NCI-H1694 treated with DMSO at 0.1 percent for 48 hours (cell line): ENCODE results near the gene FGFR1OP2.

Experiments
- DNase-seq: peaks from one replicate; lab custom pipeline; 2025; lab: John Stamatoyannopoulos, UW

FGFR1OP2 gene

DNA sequence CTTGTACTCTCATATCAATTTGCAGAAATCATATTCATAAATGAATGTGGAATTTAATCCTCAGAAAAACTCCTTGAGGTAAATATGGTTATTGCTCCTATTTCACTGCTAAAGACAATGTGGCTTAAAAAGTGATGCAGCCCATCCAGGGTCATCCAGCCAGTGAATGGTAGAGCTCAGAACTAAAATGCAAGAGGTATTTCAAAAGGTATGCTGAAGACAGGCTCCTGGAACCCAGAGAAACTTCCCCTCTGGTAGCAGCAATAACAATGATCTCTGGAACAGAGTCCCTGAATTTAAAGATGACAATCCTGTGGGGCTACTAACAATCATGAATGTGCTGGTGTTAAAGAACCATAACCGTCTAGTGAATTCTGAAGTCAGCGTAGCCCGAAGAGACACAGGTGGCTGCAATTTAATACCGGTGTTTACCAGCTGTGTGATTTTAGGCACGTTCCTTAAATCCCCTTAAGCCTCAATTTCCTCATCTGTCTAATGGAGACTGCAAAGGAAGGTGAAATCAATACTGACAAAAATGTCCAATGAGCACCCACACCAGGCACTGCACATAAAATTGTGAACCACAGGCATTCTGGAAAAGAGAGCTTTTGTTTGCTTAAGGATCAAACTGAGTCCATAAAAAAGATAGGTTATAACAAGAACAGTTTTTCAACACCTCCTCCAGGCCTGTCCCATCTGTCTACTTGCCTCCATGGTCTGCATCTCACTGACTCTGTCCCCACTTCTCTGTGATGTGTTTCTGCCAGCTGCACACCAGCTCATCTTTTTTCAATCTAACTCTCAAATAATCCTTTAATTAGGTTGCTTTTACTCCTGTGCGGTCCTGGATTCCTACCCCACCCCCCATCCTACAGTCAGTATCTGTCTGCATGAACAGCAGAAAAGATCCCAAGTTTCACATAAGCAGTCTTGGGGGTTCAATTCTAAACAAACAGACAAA lies 65.4 kb downstream of the FGFR1OP2 start:
- peak; percentile 61 for DNase-seq

DNA sequence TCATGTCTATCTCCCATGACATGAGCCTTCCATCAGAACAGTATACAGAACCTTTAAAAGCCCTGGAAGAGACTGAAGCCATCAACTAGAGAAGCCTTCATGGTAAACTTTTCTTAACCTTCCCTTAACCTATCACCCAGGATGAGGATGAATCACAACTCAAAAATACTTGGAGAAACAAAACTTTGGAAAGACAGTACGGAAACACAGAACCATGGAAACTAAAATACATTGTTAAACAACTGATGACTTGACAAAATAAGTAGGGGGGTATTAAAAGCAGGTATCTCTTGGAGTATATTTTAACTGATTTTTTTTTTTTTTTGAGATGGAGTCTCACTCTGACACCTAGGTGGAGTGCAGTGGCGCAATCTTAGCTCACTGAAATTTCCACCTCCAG lies 67.2 kb downstream of the FGFR1OP2 start:
- no peak for DNase-seq

DNA sequence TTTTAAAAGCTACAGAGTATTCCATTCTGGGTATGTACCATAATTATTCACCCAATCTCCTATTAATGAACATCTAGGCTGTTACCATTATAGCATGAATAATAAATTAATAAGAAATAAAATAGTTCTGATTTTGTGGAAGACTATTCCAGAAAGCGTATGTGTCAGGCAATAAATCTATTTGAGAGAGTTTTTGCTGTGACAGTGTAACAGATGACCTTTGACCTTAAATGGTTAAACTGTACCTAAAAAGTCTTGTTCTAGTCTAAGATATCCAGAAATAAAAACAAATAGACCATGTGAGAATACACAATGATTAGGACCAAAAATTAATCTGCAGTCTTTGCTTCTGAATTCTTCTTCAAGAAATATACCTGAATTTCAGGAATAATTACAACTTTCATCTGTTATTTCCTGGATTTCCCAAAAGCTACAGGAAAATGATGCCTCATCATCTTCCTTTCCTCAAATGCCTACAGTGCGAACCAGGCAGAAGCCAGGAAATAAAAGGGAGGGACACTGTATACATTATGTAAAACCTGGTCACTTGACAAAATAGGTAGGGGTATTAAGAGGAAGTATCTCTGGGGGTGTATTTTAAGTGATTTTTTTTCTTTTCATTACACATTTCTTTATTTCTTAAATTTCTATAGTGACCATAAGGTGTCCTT lies 68.7 kb downstream of the FGFR1OP2 start:
- DNase-seq: no peak

DNA sequence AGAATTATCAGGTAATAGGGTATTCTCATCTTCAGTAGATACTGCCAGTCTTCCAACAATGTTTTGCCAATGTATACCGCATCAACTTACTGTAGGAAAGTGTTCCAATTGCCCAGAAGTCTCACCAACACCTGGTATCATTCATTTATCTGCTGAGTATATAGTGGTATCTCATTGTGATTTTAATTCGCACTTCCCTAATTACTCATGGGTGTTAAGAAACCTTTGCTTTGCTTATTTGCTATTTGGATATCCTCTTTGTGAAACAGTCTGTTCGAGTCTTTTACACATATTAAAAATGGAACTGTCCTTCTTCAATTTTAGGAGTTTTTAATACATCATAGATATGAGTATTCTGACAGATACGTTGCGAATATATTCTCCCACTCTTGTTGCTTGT lies 69.8 kb downstream of the FGFR1OP2 start:
- no peak for DNase-seq

DNA sequence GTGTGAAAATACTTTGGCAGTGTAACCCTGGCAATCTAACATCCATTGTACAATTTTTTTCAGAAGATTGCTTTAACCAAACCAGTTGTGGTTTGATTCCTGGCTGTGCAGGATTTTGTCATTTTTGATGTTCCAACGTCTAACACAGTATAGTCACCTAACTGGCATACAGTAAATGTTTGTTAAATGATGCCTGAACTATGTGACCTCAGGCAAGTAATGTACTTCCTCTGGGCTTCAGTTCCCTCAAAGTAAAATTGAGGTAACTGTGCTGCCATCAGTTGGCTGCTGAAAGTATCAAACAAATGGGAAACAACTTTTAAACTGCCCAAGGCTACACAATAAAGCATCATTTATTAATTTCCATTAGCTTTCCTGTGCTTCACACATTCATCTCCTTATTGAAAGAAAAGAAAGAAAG lies 71.6 kb downstream of the FGFR1OP2 start:
- no peak for DNase-seq

DNA sequence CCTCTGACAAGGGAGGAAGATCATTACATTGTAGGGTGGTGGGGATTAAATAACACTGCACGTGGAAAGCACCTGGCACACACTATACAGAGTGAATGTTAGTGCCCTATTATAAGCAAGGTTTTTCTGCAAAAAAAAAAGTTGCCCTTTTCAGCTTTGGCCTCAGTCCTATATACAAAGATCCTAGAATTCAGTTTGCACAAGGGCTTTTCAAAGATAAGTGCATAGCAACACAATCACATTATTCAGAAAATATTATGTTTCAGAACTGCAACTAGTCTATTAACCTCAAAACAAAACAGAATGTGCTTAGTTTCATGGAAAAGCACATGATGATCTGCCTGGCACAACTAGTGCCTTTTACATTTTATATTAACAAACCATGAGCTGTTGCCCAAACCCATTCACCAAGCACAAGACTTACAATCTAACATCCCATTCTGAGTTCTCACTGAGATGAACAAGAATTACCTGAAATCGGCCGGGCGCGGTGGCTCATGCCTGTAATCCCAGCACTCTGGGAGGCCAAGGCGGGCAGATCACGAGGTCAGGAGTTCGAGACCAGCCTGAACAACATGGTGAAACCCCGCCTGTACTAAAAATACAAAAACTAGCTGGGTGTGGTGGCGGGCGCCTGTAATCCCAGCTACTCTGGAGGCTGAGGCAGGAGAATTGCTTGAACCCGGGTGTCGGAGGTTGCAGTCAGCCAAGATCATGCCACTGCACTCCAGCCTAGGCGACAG lies 74.1 kb downstream of the FGFR1OP2 start:
- no peak for DNase-seq

DNA sequence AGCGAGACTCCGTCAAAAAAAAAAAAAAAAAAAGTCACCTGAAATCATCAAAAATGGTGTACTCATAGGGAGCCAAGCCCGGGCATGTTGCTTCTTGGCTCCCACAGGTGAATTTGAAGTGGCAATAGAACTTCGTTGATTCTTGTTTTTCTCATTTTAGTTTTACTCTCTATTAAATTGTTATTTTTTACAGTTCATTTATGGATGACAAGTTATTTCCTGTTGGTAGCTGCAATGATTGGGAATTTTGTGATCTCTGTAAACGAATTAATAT lies 74.6 kb downstream of the FGFR1OP2 start:
- DNase-seq: no peak

DNA sequence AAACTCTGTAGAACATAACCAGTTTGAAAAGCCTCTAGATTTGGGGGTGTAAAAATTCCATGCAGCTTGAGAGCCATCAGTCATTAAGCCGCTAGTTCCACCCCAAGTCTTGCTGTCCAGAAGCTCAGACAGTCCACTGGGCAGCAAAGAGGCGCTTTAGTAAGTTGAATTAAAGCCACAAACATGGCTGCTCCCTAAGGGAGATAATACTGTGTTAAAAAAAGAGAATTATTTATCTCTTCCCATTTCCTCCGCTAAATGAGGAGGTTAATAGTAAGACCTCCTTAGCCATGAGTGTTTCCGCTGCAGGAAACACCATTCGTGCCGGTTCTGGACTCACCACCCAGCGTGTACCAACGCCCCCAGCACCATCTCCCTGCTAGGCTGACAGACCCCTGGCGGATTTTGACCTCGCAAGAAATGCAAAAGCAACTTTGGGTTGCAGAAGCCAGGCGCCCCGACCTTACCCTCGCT lies 75.4 kb downstream of the FGFR1OP2 start:
- DNase-seq: peak; percentile 39

DNA sequence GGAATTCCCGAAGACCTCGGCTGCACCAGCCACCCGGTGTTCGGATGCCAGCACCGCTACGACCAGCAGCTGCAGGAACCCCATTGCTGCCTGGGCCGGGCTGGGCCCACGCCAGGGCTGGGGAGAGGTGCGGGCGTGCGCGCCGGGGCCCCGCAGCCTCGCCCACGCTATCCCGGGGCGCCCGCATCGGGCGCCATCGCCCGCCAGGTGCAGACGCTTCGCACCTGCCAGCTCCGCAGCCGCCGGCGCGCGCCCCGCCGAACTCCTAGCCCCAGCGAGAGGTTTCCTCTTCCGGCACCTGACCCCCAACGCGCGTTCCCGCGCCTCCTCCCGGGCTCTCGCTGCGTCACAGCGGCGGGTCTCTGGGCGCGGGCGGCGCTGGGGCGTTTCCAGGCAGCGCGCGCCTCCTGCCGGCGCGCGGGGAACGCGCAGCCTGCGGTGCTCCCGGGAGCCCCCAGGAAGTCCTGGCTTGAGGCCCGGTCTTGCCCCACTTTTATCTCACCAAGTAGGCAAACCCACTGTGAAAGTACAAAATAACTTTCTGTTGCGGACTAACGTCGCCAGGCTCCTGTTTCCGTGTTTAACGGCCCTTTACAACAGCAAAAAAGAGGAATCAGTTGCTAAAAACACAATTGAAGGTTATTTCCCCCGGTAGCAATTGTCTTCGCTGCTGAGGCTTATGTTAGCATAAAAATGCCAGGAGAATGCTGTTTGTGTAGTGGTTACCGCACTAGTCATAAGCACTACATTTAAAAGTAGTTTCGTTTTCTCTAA lies 76.0 kb downstream of the FGFR1OP2 start, which contains the start of gene TM7SF3:
TSS of gene TM7SF3 (minus strand) at position 300 of the 774 bp plus-strand sequence. CDS start at position 84, 216 bp downstream.
- peak; percentile 85 for DNase-seq

DNA sequence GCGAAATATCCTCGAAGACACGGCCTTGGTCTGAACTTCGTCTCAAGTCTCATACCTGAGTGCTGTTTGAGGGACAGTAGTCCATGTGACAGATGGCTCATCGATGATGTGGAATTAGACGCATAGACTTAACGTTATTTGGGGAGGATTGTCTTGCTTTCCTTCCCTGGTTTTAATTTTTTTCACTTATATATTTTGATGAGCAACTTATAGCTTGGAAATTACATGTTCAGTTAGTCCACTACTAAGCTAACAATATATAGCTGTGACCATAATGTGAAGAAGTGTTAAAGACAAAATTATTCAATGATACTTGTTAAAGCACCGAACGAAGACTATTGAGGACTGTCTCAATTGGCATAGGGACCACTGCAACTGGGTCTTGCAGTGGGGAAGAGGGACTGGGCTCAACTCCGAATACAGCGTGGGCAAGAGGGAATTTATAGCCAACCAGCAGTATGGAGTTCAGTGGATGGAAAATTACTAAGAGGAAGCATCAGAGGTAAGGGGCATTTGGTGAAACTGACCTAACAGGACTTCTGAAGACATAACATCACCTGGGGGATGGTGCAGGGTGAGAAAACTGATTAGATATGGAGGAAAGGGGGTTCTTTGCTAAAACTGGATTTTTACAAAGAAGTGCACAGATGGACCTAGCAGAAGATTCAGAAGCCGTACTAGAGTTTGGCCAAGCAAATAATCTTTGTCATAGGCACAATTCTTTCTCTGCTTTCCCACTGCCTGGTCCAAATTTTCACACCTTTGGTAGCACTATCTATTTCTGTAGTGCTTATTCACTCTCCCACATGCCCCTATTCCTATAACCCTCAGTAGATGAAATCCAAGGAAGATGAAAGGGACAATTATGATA lies 76.8 kb downstream of the FGFR1OP2 start:
- DNase-seq: no peak

DNA sequence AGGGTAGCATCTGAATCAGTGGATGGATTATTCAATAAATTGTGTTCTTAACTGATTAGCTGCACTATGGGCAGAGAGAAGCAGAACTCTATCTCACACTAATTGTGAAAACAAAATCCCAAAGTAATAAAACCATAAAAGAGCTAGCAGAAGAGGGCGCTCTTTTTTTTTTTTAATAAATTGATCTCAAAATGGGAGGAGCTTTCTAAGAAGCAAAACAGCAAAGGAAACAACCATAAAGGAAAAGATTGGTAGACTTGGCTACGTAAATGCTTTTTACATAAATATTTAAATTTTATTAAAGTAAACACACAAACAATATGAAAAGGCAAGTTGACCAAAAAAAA lies 77.4 kb downstream of the FGFR1OP2 start:
- peak; percentile 63 for DNase-seq
